OCI-LY1 (cell line): ENCODE results near the gene PSMA7.

Experiments
- EZH2 ChIP-seq: fragments of 200-600 bp; sonication (generic), shearing (Covaris generic); IDR thresholded peaks from 2 replicates; pipeline ENCODE4 v1.8.0; 2017; ENCODE audit warnings: borderline replicate concordance, mixed run types, mild to moderate bottlenecking, antibody characterized with exemption, low read length, moderate library complexity, mixed read lengths
- TF ChIP-seq, protein P1 (sequence below): fragments of 200-600 bp; sonication (generic), shearing (Covaris generic); IDR thresholded peaks from 2 replicates; pipeline ENCODE4 v1.5.1; 2017; ENCODE audit warnings: mild to moderate bottlenecking, antibody characterized with exemption, low read length, moderate library complexity, mixed read lengths

DNA sequence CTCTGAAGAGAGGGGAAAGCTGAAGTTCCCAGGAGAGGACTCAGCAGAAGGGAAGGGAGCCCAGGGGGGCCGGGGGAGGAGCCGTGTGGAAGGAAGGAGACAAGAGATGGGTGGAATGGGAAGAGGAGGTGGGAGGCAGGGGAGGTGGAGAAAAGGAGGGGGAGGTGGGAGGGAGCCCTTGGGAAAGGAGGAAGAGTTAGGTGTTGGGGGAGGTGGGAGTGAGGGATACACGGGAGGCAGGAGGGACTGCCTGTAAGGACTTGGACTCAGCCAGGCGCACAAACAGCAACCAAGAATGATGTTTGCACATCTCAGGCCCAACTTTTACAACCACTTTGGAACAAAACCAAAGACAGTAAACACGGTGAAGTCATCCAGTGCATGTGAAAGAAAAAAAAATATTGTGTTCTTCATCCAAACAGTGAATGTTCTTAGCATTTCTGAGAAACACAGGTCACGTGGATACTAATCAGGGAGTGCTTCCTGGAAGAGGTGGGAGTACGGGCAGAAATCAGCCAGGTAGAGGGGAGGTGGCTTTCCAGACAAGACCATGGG, 38.3 kb downstream of the PSMA7 start:
- TF ChIP-seq, protein P1, sequence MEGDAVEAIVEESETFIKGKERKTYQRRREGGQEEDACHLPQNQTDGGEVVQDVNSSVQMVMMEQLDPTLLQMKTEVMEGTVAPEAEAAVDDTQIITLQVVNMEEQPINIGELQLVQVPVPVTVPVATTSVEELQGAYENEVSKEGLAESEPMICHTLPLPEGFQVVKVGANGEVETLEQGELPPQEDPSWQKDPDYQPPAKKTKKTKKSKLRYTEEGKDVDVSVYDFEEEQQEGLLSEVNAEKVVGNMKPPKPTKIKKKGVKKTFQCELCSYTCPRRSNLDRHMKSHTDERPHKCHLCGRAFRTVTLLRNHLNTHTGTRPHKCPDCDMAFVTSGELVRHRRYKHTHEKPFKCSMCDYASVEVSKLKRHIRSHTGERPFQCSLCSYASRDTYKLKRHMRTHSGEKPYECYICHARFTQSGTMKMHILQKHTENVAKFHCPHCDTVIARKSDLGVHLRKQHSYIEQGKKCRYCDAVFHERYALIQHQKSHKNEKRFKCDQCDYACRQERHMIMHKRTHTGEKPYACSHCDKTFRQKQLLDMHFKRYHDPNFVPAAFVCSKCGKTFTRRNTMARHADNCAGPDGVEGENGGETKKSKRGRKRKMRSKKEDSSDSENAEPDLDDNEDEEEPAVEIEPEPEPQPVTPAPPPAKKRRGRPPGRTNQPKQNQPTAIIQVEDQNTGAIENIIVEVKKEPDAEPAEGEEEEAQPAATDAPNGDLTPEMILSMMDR = no peak
- no peak for TF ChIP-seq EZH2
